GM03348 (cell line): ENCODE results near the gene ZNF469.

Source experiments
- DNase-seq: peaks from one replicate; pipeline ENCODE4 v3.0.0; 2012; ENCODE audit warnings: low spot score

ZNF469 gene

GRCh38 chr16:88378836-88379693, 3.7 kb upstream of the ZNF469 start:
- DNase-seq = no peak

GRCh38 chr16:88379694-88380040, 3.1 kb upstream of the ZNF469 start:
- no peak for DNase-seq

- DNase-seq = no peak
Observed at GRCh38 chr16:88380099-88380498, 2.7 kb upstream of the ZNF469 start.

- DNase-seq = no peak
Observed at GRCh38 chr16:88380619-88381018, 2.1 kb upstream of the ZNF469 start.

DNA sequence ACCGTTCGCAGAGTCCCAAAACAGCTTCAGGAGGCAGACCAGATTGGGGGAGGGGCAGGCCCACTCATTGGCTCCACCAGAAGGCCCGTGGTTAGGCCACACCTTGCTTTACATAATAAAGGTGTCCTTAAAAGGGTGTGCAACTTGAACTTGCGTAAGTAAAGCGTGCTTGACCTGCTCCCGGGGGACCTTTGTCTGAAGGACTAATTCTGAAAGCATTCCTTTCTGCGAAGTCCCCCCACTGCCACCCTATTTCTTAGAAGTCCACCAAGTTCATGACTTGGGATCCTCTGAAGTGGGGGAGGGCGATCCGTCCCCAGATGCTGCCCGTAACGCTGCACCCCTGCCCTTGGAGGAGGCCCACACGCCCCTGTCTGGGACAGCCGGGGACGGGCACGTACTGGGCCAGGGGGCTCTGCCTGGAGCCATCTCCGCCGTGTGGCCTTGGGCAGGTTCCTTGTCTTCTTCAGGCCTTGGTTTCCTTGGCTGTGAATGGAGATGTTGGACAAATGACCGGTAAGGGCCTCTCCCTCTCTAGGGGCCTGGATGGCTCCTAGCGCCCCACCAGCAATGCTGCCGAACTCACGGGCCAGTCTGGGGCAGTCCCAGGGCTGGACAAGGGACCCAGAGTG, 823 bp upstream of the ZNF469 start:
- DNase-seq = no peak

DNA sequence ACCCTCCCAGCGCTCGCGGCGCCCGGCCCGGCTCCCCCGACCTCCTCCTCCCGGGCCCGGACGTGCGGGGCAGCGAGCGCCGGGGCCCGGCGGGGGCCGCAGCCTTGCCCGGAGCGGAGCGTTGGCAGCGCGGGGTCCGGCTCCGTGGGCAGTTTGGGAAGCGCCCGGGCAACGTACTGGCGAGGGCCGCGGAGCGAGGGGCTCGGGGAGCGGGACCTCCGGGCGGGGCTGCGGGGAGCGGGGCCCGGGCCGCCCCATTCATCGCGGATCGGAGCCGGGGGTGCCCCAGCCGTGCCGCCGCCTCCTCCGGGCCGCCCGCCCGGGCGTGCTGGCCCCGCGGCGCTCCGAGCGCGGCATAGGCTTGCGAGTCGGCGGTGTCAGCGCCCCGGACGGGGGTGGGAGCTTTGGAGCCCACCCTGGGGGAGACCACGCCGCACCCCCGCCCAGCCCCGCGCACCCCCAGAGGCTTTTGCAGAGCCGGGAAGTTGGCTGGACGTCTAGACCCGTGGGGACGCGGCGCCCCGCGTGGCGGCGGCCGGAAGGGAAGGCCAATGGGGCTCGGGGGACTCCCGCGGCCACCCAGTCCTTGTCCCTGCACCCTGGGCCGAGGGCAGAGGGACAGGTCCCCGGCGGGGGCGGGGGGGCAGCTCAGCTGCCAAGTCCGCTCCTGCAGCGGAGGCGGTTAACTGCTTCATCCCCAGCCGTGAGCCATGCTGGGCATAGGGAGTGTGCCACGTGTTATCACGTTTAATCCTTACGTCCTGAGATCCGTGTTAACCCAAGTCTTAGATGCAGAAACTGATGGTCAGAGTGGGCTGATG, 852 bp downstream of the ZNF469 start:
- DNase-seq = peak; percentile 93

DNA sequence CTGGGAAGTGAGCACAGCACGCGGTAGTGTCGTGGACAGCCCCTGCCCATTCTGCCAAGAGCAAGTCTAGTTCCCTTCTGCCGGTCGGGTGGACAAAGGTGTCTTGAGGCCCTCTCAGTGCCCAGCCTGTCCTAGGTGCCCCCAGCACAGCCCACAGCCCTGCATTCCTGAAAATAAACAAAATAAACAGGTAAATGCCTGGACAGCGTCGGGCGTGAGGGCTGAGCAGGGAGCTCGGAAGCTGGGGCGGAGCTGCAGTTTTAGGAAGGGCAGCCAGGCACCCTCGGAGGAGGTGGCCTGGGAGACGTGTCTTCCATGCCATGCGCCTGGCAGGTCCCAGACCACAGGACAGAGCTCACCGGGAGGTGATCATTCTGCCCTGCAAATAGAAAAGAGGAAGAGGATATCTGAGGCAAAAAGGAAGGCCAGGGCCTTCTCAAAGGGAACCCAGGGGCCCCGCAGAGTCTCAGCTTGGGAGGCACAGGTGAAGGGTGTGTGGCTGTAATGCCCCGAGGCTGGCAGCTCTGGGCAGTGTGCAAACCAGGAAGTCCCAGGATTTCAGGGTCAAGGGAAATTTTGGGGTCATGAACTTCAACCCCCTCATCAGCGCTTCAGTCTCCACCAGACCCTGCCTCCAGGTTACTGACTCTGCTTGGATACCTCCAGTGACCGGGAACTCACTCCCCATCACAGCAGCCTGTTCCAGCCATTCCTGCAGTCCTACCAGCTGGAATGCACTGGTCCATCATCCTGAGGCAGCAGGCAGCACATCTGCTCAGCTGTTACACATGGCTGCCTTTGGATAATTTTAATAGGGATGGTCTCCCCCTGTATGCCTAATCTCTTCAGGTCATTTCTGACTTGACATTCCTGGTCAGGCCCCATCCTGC, 1.7 kb downstream of the ZNF469 start:
- DNase-seq = no peak

DNA sequence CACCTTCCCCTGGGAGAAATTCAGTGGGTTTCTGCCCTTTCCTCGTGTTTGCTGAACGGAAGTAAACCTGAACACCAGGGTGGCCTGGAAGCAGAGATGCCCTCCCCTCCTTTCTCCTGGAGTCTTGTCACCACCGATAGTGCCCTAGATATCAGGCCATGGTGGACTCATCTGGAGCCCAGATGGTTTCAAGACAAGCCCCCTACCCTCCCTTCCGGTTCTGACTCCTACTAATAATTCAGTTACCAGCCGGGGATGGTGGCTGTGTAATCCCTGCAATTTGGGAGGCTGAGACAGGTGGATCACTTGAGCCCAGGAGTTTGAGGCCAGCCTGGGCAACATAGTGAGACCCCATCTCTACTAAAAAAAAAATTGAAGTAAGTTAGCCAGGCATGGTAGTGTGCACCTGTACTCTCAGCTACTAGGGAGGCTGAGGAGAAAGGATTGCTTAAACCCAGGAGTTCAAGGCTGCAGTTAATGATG, 2.4 kb downstream of the ZNF469 start:
- no peak for DNase-seq

DNA sequence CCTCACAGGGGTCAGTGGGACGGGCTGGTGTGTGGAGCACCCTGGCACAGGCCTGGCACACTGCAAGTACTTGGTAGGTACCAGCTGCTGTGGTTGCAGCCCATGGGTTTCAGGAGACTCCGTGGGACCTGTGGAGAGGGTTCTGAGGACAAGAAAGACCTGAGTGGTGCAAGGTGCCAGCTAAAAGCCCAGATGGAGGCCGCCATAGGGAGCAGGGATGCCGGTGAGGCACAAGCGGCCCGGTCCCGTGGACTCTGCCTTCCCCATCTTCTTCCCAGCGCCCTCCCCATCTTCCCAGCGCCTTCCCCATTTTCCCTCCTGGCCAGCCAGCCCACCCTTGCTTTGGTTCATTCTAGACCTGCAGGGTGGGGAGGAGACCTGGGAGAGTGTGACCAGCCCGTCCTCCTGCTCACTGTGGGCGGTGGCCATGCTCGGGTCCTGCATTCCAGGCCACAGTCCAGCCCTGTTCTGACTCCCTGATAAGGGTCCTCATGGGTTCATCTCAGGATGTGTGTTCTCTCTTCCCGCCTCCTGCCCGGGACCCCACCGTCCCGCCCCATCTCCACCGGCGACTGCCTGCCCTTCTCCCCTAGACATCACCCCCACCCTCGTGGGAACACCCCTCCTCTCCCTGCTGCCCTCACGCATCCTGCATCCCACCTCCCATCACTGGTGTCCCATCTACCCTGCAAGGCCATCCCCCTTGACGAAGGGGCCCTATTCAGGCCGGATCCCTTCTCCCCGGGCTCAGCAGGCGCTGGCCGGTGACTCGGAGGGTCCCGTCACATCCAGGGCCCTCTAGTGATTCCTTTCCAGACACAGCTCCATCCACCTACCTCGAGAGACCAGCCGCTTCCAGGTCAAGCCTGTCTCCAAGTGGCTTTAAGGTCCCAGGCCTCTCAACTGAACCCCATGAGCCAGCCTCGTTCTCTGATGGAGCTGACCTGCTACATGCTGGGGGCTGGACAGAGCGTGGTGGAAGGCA, 3.4 kb downstream of the ZNF469 start:
- DNase-seq = no peak

GRCh38 chr16:88387180-88387765, 4.5 kb downstream of the ZNF469 start:
- no peak for DNase-seq

- no peak for DNase-seq
Observed at GRCh38 chr16:88387941-88388627, 5.3 kb downstream of the ZNF469 start.

- DNase-seq = no peak
Observed at GRCh38 chr16:88389191-88389590, 6.4 kb downstream of the ZNF469 start.

GRCh38 chr16:88389621-88390160, 6.9 kb downstream of the ZNF469 start:
- no peak for DNase-seq

GRCh38 chr16:88390265-88390664, 7.5 kb downstream of the ZNF469 start:
- DNase-seq = no peak

GRCh38 chr16:88390735-88391134, 8.0 kb downstream of the ZNF469 start:
- no peak for DNase-seq

DNA sequence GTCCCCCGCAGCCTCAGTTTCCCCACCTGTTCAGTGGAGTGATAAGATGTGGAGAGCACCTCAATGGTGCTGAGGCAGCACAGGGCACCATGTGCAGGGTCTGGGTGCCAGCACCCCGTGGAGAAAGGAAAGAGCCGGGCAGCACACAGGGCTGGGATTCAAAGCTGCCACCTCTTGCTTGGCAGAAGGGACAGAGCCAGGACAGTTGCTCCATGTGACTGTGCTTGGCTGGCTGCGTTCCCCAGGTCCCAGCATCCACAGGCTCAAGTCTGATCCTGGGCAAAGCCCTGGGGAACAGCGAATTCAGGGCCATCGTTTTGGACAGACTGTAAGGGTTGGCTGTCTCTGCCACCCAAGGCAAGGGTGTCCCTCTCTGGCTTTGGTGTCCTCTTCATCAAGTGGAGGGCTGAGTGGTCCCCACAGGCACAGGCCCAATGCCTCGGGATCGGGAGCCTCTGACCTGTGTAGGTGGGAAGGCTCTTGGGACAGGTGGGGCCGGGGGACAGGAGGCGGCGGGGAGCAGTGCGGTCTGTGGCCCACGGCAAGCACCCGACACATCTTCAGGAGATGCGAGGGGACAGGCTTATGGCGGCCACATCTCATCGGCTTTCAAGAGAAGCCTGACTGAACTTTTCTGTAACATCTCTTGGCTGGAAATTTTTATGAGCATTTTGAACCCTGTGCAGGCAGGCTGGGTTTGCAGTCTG, 8.5 kb downstream of the ZNF469 start:
- no peak for DNase-seq

DNA sequence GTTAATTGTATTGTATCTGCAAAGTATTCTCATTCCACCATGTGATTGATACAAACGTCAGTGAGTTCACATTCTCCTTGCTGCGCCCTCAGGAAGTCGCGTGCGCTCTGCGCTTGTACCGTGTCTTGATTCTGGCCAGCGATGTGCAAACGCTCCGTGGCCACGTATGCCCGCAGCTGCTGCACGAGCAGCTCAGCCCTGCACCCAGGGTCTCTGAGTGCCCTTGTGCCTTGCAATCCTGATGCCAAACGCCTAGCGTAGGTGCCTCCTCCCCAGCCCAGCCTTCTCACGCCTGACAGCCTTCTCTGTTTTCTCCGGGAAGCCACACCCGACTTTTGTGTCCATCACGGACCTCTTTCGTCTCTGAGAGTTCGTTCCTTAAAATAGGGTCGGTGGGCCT, 9.4 kb downstream of the ZNF469 start:
- no peak for DNase-seq

DNA sequence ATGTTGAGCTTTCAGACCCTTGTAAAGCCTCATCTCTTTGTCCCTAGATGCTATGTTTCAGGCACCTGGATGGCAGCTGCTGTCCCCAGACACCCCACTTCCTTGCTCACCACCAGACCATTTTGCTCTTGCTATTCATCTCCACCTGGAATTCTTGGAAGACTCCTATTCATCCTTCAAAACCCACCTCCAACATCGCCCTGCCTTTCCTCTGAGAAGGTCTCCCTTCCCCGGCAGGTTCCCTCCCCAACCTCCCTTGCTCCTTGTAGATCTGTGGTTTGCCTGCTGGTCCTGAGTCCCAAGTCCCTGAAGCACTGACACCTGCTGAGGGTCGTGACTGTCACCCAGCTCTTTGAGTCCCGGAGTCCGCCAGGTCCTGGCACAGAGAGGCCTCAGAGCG, 9.9 kb downstream of the ZNF469 start:
- DNase-seq = no peak

- no peak for DNase-seq
Observed at GRCh38 chr16:88393034-88393433, 10.3 kb downstream of the ZNF469 start.
